TTC549 (cell line): ENCODE results near the gene MRPS6.

ENCODE experiments used
- FAIRE-seq: peaks from 2 replicates; lab custom pipeline; 2012; peaks lifted over from hg19 to GRCh38; lab: Jason Lieb, UNC

MRPS6 gene

GRCh38 chr21:34073032-34073748 lies at the start of gene MRPS6, which contains the start of gene SLC5A3:
Gene MRPS6 (plus strand): TSS chr21:34073578. CDS start chr21:34073701, 123 bp downstream.
Gene SLC5A3 (plus strand): TSS chr21:34073578. CDS start chr21:34095199, 21,621 bp downstream.
- FAIRE-seq, result no peak

GRCh38 chr21:34023691-34024373 lies 49.5 kb upstream of the MRPS6 start:
- no peak for FAIRE-seq

GRCh38 chr21:34024374-34024693 lies 49.0 kb upstream of the MRPS6 start:
- FAIRE-seq, result no peak

- no peak for FAIRE-seq
Measured at GRCh38 chr21:34027721-34028461, 45.5 kb upstream of the MRPS6 start.

- no peak for FAIRE-seq
Measured at GRCh38 chr21:34029743-34030528, 43.4 kb upstream of the MRPS6 start.

- FAIRE-seq, result no peak
Measured at GRCh38 chr21:34031835-34032370, 41.5 kb upstream of the MRPS6 start.

- FAIRE-seq, result no peak
Measured at GRCh38 chr21:34034369-34035014, 38.9 kb upstream of the MRPS6 start.

GRCh38 chr21:34035619-34036354 lies 37.6 kb upstream of the MRPS6 start:
- no peak for FAIRE-seq

GRCh38 chr21:34037009-34037795 lies 36.2 kb upstream of the MRPS6 start:
- FAIRE-seq, result no peak

GRCh38 chr21:34039678-34040382 lies 33.5 kb upstream of the MRPS6 start:
- no peak for FAIRE-seq

GRCh38 chr21:34042735-34043134 lies 30.6 kb upstream of the MRPS6 start:
- FAIRE-seq, result no peak

- no peak for FAIRE-seq
Measured at GRCh38 chr21:34043333-34043732, 30.0 kb upstream of the MRPS6 start.

GRCh38 chr21:34046917-34047316 lies 26.5 kb upstream of the MRPS6 start:
- no peak for FAIRE-seq

GRCh38 chr21:34047835-34048234 lies 25.5 kb upstream of the MRPS6 start:
- no peak for FAIRE-seq

GRCh38 chr21:34052171-34052570 lies 21.2 kb upstream of the MRPS6 start:
- no peak for FAIRE-seq

- FAIRE-seq, result no peak
Measured at GRCh38 chr21:34054259-34054658, 19.1 kb upstream of the MRPS6 start.

- no peak for FAIRE-seq
Measured at GRCh38 chr21:34055615-34056014, 17.8 kb upstream of the MRPS6 start.

- FAIRE-seq, result peak; percentile 54
Measured at GRCh38 chr21:34061983-34062382, 11.4 kb upstream of the MRPS6 start.

GRCh38 chr21:34065027-34065426 lies 8.4 kb upstream of the MRPS6 start:
- FAIRE-seq, result no peak
